Mucosa of descending colon (tissue), 3 donors: ENCODE results near the gene IER3. TPM values are rescaled to one million over a fixed set of nuclear protein-coding genes. Genes with fewer than 3 reads are reported as not detected.
A peak's percentile ranks its signal among the peaks of the same experiment; 100 is the strongest.
"Not testable (repeated sequence)": the region's sequence is repeated elsewhere in the genome, so short reads cannot be mapped to it uniquely, and the experiment has no call there.

Experiments
- ATAC-seq: fragments of 200-7000 bp; cut with Tn5 transposase; one replicate; pipeline ENCODE4 v1.9.1; 2020; ENCODE audit warnings: mild to moderate bottlenecking, moderate library complexity
- DNase-seq, 3 donors: peaks; one replicate each; pipeline ENCODE4 v3.0.0-alpha.2; 2020
- H3K36me3 ChIP-seq: fragments of 200-600 bp; one replicate; pipeline ENCODE4 v1.8.0; 2021; ENCODE audit warnings: low read depth, mild to moderate bottlenecking
- H3K4me1 ChIP-seq: fragments of 200-600 bp; one replicate; pipeline ENCODE4 v1.8.0; 2021; ENCODE audit warnings: low read depth, mild to moderate bottlenecking
- H3K4me3 ChIP-seq: fragments of 200-600 bp; one replicate; pipeline ENCODE4 v1.8.0; 2021; ENCODE audit warnings: mild to moderate bottlenecking
- H3K9me3 ChIP-seq: fragments of 200-600 bp; one replicate; pipeline ENCODE4 v1.8.0; 2021; ENCODE audit warnings: mild to moderate bottlenecking
- CTCF ChIP-seq: fragments of 200-600 bp; IDR thresholded peaks from one replicate; pipeline ENCODE4 v1.8.0; 2022; ENCODE audit warnings: antibody characterized with exemption, mild to moderate bottlenecking
- intact Hi-C, 2 donors: fragments of 100-400 bp; cut with DNase I in 1 of 2; cut with micrococcal nuclease in 1 of 2; formaldehyde crosslinking; loops; one replicate each; pipeline versions ENCODE4 v1.11.0 to v1.11.1; 2022; cut with DNase I, micrococcal nuclease
- total RNA-seq, 3 donors: library from RNA; stranded (reverse); fragmentation: NEBNext Ultra II Directional in 2 of 3; extraction: Animal tissue kit (Norgen Biotek cat#: 25700) in 2 of 3; gene quantifications; one replicate each; pipeline versions ENCODE4 v1.2.1 to v1.2.4, GENCODE V29; 2021 to 2023
- donor health status: DM: no; HTN: no; CAD: no; lungs with moderate emphysema.
- donor health status: DM: no; HTN: no; CAD: no.
- donor health status: DM: no; HTN: yes; CAD: no.

IER3 gene
- total RNA-seq, 3 donors from 2014 or later = 64.0 to 183 (median 67.6) TPM

- Histone ChIP-seq H3K9me3 (no peaks in the 10 kb centered on the region), H3K4me1 (peaks cover 10% of the 10 kb centered on the region), H3K4me3 (no peak overlapping the region), H3K36me3 (peaks cover 4% of the 10 kb centered on the region)
- no peak for TF ChIP-seq CTCF
- DNase-seq = no peak
- intact Hi-C loops = no loop called here
- no peak for ATAC-seq
These were observed 18.4 kb downstream of the IER3 start for GRCh38 chr6:30725713-30726505.

- Histone ChIP-seq H3K9me3 (no peaks in the 10 kb centered on the region), H3K36me3 (peaks cover 4% of the 10 kb centered on the region), H3K4me3 (no peak overlapping the region), H3K4me1 (peaks cover 10% of the 10 kb centered on the region)
- intact Hi-C loops = no loop called here
- DNase-seq (no peak), ATAC-seq (no peak)
- no peak for TF ChIP-seq CTCF
These were observed 19.3 kb downstream of the IER3 start for GRCh38 chr6:30724906-30725667.

- peak in 1 of 3 donors; percentile 48 for DNase-seq
- not testable (repeated sequence) for H3K4me3 ChIP-seq, H3K36me3 ChIP-seq, ATAC-seq, H3K9me3 ChIP-seq
- peaks cover 14% of the 10 kb centered on the region for H3K4me1 ChIP-seq
- intact Hi-C loops = loop anchor here (2.0 kb wide), 2 partner anchors 43 to 45 kb away; no protein-coding TSS in a partner anchor
These were observed 20.3 kb downstream of the IER3 start for GRCh38 chr6:30723843-30724741.

GRCh38 chr6:30723159-30723842, 21.0 kb downstream of the IER3 start:
- peaks cover 21% of the 10 kb centered on the region for H3K4me1 ChIP-seq
- intact Hi-C loops = loop anchor here (2.0 kb wide), 2 partner anchors 42 to 44 kb away; no protein-coding TSS in a partner anchor
- ATAC-seq = not testable (repeated sequence)

GRCh38 chr6:30722280-30723112, 21.9 kb downstream of the IER3 start:
- Histone ChIP-seq H3K4me1 (peaks cover 26% of the 10 kb centered on the region), H3K36me3 (peaks cover 4% of the 10 kb centered on the region), H3K9me3 (no peaks in the 10 kb centered on the region), H3K4me3 (no peak overlapping the region)
- DNase-seq (peak; percentile 86 to 92 (median 91)), ATAC-seq (peak; percentile 39)
- TF ChIP-seq CTCF = peak; percentile 92
- intact Hi-C loops = loop anchor here (2.0 kb wide), 2 partner anchors 42 to 44 kb away; no protein-coding TSS in a partner anchor

More at GRCh38 chr6:30723159-30723842, 21.0 kb downstream of the IER3 start:
- H3K36me3 ChIP-seq, H3K9me3 ChIP-seq, H3K4me3 ChIP-seq: not testable (repeated sequence)
- DNase-seq = peak in 1 of 3 donors; percentile 42

- H3K9me3 ChIP-seq, H3K36me3 ChIP-seq, H3K4me3 ChIP-seq, ATAC-seq: not testable (repeated sequence)
- H3K4me1 ChIP-seq = peaks cover 26% of the 10 kb centered on the region
- intact Hi-C loops = loop anchor here (2.0 kb wide), 2 partner anchors 41 to 43 kb away; no protein-coding TSS in a partner anchor
- peak in 2 of 3 donors; percentile 52 to 73 for DNase-seq
These were observed 22.4 kb downstream of the IER3 start for GRCh38 chr6:30722025-30722279.
